T-helper 9 cell (primary cell): Measurements from ENCODE around the gene RAB20.
"Not testable (repeated sequence)": the region's sequence is repeated elsewhere in the genome, so short reads cannot be mapped to it uniquely, and the experiment has no call there.

ENCODE experiments used
- DNase-seq: peaks from one replicate; pipeline ENCODE4 v3.0.0-alpha.2; 2020

RAB20 gene

DNA sequence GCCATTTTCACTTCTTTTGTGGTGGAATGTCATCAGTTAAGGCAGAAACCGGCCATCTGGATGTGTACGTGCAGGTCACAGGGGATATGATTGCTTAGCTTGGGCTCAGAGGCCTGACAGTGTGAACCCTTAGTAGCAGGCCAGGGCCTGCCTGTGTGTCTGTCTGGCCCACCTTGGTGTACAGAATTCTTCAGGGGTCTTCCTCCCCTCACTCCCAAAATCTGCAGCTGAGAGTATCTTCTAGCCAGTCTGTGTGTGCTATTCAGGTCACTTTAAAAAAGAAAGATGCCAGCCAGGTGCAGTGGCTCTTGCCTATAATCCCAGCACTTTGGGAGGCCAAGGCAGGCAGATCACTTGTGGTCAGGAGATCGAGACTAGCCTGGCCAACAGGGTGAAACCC is 74.6 kb downstream of the RAB20 start:
- not testable (repeated sequence) for DNase-seq

DNA sequence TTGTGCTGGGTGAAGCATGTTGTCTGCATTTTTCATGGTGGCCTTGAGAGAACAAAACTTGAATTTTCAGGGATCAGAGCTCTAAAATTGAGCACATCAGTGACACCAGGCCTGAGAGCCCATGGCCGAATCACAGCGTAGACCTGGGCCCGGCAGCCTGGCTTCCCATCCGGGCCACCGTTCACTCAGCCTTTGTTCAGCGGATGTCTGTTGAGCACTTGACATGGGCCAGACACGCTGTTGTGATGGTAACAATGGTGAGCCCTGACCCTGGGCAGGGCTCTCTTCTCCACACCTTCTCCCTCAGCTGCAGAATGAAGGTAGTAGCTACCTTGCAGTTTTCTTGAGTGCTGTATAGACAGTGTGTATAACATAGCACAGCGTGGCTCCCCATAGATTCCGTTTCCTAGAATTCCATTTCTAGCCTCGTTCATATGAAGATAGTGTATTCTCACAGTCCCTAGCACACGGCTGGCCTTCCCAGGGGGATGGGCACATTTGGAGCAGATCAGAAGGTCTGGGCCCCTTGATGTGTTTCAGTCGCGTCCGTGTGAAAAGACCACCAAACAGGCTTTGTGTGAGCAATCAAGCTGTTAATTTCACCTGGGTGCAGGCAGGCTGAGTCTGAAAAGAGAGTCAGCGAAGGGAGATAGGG is 75.3 kb downstream of the RAB20 start:
- DNase-seq: no peak

DNA sequence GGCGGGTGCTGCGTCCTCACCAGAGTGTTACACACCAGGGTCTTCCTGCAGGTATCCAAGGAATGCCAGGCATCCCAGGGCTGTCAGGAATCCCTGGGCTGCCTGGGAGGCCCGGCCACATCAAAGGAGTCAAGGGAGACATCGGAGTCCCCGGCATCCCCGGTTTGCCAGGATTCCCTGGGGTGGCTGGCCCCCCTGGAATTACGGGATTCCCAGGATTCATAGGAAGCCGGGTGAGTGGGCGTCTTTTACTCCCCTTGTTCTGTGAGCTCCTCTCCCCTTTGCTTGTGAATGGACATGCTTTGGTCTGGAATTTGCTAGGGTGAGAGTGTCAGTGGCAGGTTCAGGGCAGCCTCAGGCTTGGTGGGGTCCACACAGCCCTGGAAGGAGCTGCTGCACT is 75.9 kb downstream of the RAB20 start:
- no peak for DNase-seq

DNA sequence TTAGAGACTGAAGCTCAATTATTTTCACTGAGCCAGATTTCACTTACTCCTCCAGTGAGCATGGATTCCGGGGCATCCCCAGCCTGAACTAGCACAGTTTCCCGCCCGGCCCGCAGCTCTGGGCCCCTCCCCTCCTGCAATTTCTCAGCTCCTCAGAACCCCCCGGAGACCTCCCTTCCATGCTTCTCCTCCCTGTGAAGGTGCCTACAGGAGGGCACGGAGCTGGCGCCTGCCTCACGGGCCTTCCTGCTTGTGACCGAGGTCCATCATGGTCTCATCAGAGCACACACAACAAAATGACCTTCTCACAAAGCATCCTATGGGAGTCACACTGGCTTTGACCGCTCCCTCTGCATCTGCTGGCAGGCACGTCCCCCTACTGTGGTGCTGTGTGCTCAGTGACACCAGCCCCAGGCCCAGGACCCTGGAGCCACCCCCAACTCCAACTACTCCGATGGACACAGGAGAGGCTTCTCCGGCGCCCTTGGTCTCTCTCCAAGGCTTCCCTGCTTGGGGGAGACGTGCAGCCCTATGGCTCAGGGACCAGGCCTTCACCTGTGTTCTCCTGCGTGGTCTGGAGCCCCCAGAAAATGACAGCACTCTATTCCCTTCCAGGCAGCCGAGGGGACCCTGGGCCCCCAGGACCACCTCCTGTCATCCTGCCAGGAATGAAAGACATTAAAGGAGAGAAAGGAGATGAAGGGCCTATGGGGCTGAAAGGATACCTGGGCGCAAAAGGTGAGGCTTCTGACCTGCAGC is 77.1 kb downstream of the RAB20 start:
- no peak for DNase-seq

DNA sequence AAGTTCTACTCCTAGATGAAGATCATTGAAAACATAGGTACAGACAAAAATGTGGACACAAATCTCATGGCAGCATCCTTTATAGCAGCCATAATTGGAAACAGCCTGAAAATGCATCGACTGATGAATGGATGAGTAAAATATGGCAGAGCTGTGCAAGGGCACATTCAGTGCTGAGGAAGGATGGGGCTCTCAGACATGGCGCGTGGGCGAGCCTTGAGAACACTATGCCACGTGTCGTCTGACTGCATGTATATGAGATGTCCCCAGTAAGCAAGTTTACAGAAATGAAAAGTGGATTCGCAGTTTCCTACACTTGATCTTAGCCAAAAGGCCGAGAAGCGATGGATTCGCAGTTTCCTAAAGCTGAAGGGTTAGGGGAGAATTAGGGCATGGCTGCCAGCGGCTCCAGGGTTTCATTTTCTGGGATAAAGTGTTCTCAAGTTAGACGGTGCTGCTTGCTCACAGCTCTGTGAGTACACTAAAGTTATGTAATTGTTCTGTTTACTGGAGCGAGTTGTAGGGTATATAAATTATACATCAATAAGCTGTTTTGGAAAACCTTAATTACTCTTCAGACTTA is 78.0 kb downstream of the RAB20 start:
- DNase-seq: no peak

DNA sequence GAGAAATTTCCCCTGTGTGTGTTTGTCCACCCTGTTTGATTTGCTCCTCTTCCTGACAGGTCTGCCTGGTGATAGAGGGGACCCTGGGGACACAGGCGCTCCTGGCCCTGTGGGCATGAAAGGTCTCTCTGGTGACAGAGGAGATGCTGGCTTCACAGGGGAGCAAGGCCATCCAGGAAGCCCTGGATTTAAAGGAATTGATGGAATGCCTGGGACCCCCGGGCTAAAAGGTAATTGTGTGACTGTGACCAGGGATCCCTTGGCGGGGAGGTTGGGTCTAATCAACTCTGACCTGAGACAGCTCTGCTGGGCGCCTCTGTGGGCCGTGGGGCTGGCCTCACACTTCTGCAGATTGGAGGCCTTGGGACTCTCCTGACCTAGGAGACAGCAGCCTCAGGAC is 81.4 kb downstream of the RAB20 start:
- DNase-seq: no peak

DNA sequence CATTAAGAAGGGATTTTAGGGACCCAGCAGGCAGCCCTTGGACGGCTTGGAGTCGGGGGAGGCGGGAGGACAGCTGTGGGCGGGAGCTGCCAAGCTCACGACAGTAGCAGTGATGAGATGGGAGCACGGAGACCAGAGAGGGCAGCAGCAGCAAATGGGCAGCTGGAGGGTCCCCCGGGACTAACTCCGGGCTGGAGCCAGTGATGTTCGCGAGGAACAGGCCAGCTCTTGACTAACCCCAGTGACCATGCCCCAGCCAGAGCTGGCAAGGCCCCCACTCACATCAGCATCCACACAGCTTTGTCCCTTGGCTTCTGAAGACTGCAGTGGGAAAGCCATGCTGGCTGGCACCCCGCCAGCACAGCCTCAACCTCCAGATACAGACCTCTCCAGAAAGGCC is 81.9 kb downstream of the RAB20 start:
- no peak for DNase-seq

DNA sequence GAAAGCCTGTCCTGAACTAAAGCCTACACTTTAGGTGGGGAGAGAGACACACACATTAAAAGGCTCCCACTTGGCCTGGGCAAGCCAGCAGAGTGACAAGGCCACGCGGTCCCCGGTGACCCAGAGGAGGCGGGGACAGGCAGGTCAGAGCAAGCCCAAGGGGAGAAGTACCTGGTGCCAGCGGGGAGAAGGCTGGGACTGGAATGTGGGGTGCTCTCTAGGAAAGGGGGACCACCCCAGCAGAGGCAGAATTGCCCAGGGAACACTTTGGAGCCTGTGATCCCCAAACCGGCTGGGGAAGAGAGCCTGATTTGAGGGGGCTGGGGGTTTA is 82.3 kb downstream of the RAB20 start:
- no peak for DNase-seq

DNA sequence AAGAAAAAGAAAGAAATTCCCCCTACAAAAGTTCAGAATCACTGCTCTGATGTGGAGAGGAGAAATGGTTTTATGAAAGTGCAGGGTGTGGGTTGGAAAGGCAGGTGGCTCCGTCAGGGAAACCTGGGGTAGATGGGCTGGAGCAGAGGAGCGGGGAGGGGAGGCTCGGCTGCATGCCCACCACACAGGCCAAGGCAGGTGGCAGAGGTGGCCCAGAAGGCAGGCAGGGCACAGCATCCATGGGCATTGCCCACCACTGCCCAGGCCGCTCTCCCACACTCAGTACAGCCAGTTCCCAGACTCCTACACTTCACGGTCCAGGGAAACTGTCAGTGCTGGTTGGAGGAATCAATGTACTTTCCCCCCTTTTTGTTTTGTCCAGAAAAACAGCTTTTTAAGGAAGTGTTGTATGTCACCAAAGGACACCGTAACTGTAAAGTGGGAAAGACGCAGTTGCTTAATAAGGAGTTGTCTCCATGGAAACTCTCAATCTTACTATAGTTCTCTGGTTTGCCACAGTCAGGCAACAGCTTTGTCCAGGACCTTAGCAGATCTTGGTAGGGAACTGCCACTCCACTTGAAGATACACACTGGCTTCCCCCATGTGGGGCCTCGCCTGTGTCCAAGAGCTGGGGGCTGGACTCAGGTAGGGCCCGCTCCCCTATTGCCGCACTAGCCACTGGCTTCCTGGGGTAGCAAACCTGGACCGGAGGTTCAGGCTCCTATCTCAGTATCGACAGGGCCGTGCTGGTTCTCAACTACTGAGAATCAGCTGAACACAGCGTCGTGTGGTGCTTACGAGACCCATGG is 82.9 kb downstream of the RAB20 start:
- no peak for DNase-seq

DNA sequence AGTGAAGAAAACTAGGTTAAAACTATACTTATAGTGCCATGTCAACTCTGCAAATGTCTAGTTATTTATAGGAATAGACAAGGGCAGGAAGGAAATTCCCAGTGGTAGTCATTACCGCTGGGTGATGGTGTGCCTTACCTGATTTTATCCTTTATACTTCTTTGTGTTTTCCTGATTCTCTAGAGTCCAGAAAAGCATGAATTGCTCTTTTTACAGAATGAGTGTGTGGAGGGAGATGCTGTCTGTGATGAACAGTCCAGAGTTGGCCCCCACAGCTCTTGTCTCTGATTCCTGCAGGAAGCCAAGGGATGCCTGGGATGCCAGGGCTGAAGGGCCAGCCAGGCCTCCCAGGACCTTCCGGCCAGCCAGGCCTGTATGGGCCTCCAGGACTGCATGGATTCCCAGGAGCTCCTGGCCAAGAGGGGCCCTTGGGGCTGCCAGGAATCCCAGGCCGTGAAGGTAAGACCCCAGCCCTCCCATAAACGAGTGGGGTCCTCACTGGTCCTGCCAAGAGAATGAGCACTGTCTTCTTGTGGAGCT is 83.7 kb downstream of the RAB20 start:
- DNase-seq: no peak

DNA sequence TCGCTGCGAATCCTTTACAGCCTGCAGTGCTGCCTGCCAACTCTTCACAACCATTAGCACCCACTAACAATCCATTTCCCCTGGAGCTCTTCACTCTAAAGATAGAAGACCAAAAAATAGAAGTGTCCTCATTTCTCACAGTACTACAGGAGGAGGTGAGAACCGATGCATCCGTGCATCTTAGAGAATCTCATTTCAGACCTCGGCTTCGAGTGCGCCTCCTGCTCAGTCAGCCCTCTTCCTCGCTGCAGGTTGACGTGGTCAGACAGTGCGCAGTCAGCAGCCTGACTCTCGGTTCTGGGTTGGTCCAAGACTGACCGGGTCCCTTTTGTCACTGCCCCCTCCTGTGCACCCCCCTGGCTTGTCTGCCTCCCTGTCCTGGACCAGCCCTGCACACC is 85.3 kb downstream of the RAB20 start:
- DNase-seq: no peak

DNA sequence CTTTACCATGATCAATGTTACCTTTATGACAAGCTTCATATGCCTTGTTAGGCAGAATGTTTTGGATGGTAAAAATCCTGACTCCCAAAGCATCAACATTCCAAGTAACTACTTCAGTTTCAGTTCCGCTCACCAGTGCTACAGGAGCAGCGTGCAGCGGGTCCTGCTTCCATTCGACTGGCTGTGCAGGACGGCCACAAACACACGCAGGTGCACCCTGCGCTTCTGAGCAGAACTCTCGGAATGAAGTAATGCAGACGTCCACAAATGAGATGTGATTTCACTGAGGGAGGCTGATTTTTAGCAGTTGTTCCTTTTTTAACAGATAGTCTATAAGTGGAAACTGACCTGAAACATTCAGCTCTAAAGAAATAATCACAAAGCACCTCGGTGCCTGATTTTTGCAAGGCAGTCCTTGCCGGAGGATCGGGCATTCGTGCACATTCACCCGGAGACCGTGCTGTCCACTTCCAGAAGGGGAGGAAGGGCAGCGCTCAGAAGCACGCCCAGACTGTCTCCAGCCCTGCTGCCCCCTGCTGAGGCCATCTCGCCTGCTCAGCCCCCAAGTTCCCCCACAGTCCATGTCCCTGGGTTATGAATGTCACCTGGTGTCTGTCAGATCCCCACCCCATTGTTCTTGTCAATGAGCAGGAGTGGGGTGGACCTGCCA is 85.8 kb downstream of the RAB20 start:
- no peak for DNase-seq

DNA sequence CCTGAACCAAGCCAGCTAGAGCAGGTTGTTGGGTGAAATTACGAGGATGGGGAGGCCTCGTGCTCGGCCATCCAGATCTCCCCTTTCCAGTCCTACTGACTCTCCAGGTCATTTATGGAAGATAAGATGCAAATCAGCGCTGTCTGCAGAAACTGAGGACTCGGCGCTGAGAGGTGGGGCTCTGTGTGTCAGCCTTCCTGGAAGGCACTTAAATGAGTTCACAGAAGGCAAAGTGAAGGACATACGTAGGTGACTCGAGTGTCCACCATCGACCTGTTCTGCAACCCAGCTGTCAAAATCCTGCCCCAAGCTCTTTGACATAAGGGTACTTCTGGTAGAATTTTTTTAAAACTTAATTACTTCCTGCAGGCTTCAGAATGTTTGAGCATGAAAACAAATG is 86.4 kb downstream of the RAB20 start:
- no peak for DNase-seq

DNA sequence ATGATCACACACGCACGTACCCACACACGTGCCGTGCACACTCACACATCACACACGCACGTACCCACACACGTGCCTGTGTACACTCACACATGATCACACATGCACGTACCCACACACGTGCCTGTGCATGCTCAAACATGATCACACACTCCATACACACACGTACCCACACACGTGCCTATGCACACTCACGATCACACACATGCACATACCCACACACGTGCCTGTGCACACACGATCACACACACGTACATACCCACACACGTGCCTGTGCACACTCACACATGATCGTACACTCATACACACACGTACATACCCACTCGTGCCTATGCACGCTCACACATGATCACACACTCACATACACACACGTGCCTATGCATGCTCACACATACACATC is 86.8 kb downstream of the RAB20 start:
- DNase-seq: no peak
